Raji (cell line): ENCODE data around the gene TAF6L.

Experiments used
- POLR2A ChIP-seq: IDR thresholded peaks from 2 replicates; pipeline ENCODE4 v1.6.1; 2011; ENCODE audit warnings: low read depth, low read length, control low read depth; ENCODE audit not compliant: insufficient read depth

Gene TAF6L

DNA sequence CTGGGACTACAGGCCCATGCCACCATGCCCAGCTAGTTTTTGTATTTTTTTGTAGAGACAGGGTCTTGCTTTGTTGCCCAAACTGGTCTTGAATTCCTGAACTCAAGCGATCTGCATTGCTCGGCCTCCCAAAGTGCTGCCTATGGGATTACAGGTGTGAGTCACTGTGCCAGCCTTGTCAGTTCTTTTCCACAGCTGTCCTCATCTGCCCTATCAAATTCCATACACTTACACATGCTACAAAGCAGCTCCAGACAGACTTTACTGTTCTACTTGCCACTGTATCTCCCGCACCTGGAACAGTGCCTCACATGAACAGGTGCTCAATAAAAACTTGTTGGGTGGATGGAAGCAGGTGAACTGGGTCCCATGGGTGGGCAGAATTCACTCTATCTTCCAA lies 52.5 kb downstream of the TAF6L start:
- no peak for TF ChIP-seq POLR2A

DNA sequence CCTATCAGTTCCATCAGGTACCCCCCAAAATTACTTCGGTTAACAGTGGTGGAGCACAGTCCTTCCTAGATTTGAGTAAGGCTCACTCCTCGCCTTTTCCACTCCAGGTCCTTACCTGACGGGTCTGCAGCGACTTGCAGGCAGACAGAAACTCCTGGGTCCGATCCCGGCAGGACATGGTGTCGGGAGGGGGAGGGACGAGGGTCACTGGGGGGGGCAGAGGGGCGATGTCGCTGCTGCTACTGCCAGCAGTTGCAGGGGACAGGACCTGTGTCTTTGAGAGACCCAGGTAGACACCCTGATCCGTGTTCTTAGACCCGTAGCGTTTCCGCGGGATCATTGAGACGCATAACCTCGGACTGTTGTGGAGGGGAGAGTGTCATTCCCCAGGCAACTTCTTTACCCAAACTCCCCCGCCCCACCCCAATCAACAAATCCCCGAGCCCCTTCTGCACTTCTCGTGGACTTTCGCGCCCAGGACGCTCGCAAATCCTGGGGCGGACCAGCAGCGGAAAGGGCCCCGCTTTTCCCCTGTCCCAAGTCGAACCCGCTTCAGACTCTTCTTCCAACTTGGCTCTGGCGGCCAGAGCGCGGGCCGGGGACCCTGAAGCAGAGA lies 59.8 kb downstream of the TAF6L start:
- TF ChIP-seq POLR2A, result no peak

DNA sequence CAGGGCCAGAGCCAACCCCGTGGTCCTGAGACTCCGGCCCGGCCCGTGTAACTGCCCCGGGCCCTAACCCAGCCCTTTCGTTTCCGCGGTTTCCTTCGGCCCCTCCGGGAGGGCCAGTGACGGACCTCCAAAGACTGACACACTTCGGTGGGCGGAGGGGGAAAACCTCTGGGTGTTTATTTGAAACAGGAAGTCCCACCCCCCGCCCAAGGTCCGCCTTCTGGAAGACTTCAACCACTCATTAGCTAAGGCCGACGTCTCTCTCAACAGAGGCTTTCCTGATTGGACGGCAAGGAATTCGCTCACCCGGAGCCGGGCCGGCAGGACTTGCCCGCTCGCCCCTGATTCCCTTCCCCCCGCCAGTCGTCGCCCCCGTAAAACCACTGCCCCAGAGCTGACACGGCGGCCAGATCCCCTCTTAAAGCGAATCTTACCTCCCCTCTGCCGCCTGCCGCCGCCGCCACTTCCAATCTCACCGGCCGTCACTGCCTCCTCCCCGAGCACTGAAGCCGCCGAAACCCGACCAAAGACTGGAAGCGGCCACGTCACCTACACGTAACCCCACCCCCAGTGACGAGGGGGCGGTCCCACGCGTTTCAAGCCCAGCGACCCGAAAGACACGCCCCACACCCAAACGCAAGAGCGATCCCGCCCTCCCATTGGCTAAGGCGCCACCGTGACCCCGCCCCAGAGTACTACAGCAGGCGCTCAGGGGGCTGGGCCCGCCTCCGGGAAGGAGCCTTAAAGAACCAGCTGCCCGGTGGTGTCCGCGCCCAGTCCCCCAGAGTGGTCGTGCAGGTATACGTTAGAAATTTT lies 60.5 kb downstream of the TAF6L start, which contains the start of gene STX5:
Gene STX5 (minus strand): TSS at position 532 of the 816 bp plus-strand sequence. CDS start 808 bp downstream, outside the sequence.
- peak; percentile 52 for TF ChIP-seq POLR2A

DNA sequence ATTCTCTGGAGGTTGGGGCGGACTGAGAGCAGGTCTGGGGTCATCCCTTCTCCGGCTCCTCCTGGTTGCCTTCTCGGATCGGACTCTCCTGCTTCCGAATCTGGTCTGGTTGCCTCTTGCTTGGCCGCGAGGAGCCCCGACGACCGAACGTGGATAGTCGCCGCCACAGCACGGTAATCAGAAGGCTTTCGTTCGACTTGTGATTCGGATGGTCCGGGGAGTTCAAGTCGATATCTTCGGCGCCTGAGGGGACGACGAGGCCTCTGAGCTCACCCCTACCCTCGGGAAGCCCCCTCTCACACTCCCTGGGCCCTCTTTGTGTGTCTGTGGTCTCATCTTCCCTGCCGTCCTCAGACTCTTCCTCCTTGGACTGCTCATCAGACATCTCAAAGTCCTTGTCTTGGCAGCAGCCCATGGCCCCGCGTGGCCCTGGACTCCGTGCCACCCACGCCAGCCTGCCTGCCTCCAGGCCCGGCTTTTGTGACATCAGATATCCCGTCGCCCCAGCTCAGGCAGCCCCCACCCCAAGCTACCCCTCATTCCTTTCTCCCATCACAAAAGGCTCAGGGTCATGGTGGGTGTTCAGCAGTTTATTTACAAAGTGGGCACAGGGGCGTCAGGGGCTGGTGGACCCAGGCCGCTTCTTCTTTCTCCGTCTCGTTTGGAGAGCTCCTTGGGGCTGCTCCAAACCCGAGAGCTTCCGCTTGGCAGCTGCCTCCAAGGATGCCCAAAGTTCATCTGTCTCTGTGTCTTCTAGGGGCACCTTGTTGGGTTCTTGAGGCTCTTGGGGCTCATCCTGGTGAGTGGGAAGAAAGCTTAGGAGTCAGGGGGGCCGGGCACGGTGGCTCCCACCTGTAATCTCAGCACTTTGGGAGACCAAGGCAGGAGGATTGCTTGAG lies 61.4 kb downstream of the TAF6L start, which contains the start of gene TEX54:
Gene TEX54 (minus strand): TSS at position 506 of the 899 bp plus-strand sequence.
- no peak for TF ChIP-seq POLR2A

DNA sequence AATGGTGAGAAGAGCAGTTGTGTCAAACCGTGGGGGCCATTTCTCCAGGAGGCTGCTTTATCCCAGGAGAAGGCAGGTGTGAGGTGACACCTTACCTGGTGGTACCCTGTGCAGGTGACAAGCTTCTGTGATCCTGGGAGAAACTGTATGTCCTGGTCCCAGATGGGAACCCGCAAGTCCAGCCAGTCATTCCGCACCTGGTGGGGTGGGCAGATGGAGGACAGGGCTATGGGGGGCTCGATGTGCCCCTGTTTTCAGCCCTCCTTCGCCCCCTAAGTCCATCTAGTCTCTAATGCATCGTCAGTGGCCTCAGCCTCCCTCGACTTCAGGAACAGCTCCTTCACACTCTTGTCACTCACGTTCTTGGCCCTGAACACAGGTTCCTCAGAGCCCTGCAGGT lies 64.1 kb downstream of the TAF6L start:
- TF ChIP-seq POLR2A, result no peak
